Measurements from ENCODE around the gene BACE1-AS.

DNA sequence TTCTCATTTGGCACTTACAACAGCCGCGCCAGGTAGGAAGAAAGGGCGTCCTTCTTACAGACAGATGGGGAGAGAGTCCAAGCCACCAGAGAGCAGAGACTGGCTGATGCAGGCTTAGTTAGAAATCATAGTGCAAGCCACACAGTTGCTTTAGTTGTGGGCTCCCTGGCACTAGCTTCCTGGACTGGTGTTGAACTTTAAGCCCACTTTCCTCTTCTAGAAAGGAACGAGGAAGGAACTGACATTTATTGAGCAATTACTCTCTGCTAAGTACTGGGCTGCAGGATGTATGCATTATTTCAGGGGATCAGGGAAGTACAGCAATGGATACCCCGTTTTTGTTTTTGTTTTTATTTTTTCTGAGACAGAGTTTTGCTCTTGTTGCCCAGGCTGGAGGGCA lies 21.9 kb downstream of the BACE1-AS start:
- TF ChIP-seq, protein P1, sequence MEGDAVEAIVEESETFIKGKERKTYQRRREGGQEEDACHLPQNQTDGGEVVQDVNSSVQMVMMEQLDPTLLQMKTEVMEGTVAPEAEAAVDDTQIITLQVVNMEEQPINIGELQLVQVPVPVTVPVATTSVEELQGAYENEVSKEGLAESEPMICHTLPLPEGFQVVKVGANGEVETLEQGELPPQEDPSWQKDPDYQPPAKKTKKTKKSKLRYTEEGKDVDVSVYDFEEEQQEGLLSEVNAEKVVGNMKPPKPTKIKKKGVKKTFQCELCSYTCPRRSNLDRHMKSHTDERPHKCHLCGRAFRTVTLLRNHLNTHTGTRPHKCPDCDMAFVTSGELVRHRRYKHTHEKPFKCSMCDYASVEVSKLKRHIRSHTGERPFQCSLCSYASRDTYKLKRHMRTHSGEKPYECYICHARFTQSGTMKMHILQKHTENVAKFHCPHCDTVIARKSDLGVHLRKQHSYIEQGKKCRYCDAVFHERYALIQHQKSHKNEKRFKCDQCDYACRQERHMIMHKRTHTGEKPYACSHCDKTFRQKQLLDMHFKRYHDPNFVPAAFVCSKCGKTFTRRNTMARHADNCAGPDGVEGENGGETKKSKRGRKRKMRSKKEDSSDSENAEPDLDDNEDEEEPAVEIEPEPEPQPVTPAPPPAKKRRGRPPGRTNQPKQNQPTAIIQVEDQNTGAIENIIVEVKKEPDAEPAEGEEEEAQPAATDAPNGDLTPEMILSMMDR (IDR thresholded peaks at IDR 0.05): no peak
- no peak for TF ChIP-seq EZH2 (IDR thresholded peaks at IDR 0.05)
- TF ChIP-seq EZH2phosphoT487 (IDR thresholded peaks at IDR 0.05): no peak

Measured in neural progenitor cell (in vitro differentiated cells).